ENCODE results near the gene YEATS2. TPM values are rescaled to one million over a fixed set of nuclear protein-coding genes. Genes with fewer than 3 reads are reported as not detected.
A peak's percentile ranks its signal among the peaks of the same experiment; 100 is the strongest.
"Not testable (repeated sequence)": the region's sequence is repeated elsewhere in the genome, so short reads cannot be mapped to it uniquely, and the experiment has no call there.

The YEATS2 gene
- polyA plus RNA-seq, 3 donors, result 4.2 to 33.0 (median 5.0) TPM

DNA sequence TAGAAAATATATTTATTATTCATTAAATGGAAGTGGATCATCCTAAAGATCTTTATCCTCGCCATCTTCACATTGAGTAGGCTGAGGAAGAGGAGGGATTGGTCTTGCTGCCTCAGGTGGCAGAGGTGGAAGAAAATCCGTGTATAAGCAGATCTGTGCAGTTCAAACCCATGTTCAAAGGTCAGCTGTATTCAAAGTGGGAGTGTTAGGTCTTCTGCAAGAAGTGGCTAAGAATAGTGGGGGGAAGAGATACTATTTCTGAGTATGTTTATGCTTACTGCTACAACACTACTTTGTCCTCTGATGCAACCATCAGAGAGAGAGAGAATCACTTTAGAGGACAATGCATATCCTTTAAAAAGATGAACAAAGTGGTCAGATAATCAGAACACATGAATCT is 39.5 kb downstream of the YEATS2 start:
- Histone ChIP-seq H3K36me3 (replicated peaks in 1 of 2; ENCODE audit: control insufficient read depth in 1 of 2, insufficient read depth in 2 of 2, low read length in 2 of 2) (peaks cover 50 to 72% of the 10 kb centered on the region in 2 donors), H3K9me3 (replicated peaks in 1 of 2; ENCODE audit: control insufficient read depth in 1 of 2, insufficient read depth in 1 of 2, low read length in 2 of 2) (no peaks in the 10 kb centered on the region), H3K79me2 (ENCODE audit: insufficient read depth, low read length) (no peaks in the 10 kb centered on the region), H3K4me2 (replicated peaks; ENCODE audit: extremely low read depth, low read length, poor library complexity, severe bottlenecking) (no peak overlapping the region), H2AFZ (ENCODE audit: insufficient read depth, low read depth, low read length, poor library complexity, severe bottlenecking) (no peak overlapping the region), H3K27me3 (ENCODE audit: control insufficient read depth in 2 of 2, insufficient read depth in 2 of 2, low read length in 2 of 2) (no peaks in the 10 kb centered on the region), H3K9ac (ENCODE audit: insufficient read depth, low read length, poor library complexity, severe bottlenecking) (no peak overlapping the region), H3K4me1 (ENCODE audit: control insufficient read depth in 1 of 2, insufficient read depth in 2 of 2, low read length in 2 of 2) (no peaks in the 10 kb centered on the region), H3K27ac (ENCODE audit: low read depth in 1 of 2, low read length in 2 of 2) (no peak overlapping the region), H4K20me1 (ENCODE audit: insufficient read depth, low read length) (no peaks in the 10 kb centered on the region), H3K4me3 (replicated peaks in 1 of 3; ENCODE audit: low read depth in 2 of 3, low read length in 3 of 3) (no peak overlapping the region)
- intact Hi-C loops (cut with micrococcal nuclease), result no loop called here
- no peak overlapping the region for H3K27ac Mint-ChIP-seq
- H3K27me3 Mint-ChIP-seq (ENCODE audit: low read depth in 3 of 3), result no peaks in the 10 kb centered on the region
- peaks cover 55 to 76% of the 10 kb centered on the region in 2 donors for H3K36me3 Mint-ChIP-seq
- DNase-seq, result no peak
- TF ChIP-seq, protein P1, sequence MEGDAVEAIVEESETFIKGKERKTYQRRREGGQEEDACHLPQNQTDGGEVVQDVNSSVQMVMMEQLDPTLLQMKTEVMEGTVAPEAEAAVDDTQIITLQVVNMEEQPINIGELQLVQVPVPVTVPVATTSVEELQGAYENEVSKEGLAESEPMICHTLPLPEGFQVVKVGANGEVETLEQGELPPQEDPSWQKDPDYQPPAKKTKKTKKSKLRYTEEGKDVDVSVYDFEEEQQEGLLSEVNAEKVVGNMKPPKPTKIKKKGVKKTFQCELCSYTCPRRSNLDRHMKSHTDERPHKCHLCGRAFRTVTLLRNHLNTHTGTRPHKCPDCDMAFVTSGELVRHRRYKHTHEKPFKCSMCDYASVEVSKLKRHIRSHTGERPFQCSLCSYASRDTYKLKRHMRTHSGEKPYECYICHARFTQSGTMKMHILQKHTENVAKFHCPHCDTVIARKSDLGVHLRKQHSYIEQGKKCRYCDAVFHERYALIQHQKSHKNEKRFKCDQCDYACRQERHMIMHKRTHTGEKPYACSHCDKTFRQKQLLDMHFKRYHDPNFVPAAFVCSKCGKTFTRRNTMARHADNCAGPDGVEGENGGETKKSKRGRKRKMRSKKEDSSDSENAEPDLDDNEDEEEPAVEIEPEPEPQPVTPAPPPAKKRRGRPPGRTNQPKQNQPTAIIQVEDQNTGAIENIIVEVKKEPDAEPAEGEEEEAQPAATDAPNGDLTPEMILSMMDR (IDR thresholded peaks at IDR 0.05), result no peak
- peaks cover 0 to 3% (median 0%) of the 10 kb centered on the region in 7 donors for H3K9me3 Mint-ChIP-seq
- 100% methylated on average over 2 of the region's 2 CpGs for WGBS (ENCODE audit: insufficient coverage)
- no peaks in the 10 kb centered on the region for H3K4me1 Mint-ChIP-seq
- H3K4me3 Mint-ChIP-seq, result no peak overlapping the region

DNA sequence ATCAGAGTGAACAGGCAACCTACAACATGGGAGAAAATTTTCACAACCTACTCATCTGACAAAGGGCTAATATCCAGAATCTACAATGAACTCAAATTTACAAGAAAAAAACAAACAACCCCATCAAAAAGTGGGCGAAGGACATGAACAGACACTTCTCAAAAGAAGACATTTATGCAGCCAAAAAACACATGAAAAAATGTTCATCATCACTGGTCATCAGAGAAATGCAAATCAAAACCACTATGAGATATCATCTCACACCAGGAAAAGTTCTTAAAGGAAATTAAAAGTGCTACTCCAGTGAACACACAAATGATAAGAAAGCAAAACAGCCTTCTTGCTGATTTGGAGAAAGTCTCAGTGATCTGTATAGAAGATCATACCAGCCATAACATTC is 42.6 kb downstream of the YEATS2 start:
- Mint-ChIP-seq H3K27ac (peak overlapping the region in 1 of 7 donors; percentile 0), H3K36me3 (peaks cover 44 to 75% of the 10 kb centered on the region in 2 donors)
- H3K9ac ChIP-seq (ENCODE audit: insufficient read depth, low read length, poor library complexity, severe bottlenecking); H4K20me1 ChIP-seq (ENCODE audit: insufficient read depth, low read length); H3K4me1 Mint-ChIP-seq; H3K79me2 ChIP-seq (ENCODE audit: insufficient read depth, low read length); H3K27ac ChIP-seq (ENCODE audit: low read depth in 1 of 2, low read length in 2 of 2); intact Hi-C loops (cut with micrococcal nuclease); H3K4me3 Mint-ChIP-seq; H3K27me3 ChIP-seq (ENCODE audit: control insufficient read depth in 2 of 2, insufficient read depth in 2 of 2, low read length in 2 of 2); H3K4me3 ChIP-seq (replicated peaks in 1 of 3; ENCODE audit: low read depth in 2 of 3, low read length in 3 of 3); H3K27me3 Mint-ChIP-seq (ENCODE audit: low read depth in 3 of 3); H3K4me2 ChIP-seq (replicated peaks; ENCODE audit: extremely low read depth, low read length, poor library complexity, severe bottlenecking); H3K4me1 ChIP-seq (ENCODE audit: control insufficient read depth in 1 of 2, insufficient read depth in 2 of 2, low read length in 2 of 2); H3K9me3 ChIP-seq (replicated peaks in 1 of 2; ENCODE audit: control insufficient read depth in 1 of 2, insufficient read depth in 1 of 2, low read length in 2 of 2); H3K9me3 Mint-ChIP-seq; DNase-seq; H2AFZ ChIP-seq (ENCODE audit: insufficient read depth, low read depth, low read length, poor library complexity, severe bottlenecking): not testable (repeated sequence)
- H3K36me3 ChIP-seq (replicated peaks in 1 of 2; ENCODE audit: control insufficient read depth in 1 of 2, insufficient read depth in 2 of 2, low read length in 2 of 2), result peaks cover 33 to 65% of the 10 kb centered on the region in 2 donors
- WGBS (ENCODE audit: insufficient coverage), result no CpG with 5 or more reads among the region's 1 CpG
